Measurements from ENCODE around the gene MRPL54. TPM values are rescaled to one million over a fixed set of nuclear protein-coding genes. Genes with fewer than 3 reads are reported as not detected.

Gene MRPL54
- polyA plus RNA-seq, 4 donors, result 25.2 to 41.8 (median 31.3) TPM

DNA sequence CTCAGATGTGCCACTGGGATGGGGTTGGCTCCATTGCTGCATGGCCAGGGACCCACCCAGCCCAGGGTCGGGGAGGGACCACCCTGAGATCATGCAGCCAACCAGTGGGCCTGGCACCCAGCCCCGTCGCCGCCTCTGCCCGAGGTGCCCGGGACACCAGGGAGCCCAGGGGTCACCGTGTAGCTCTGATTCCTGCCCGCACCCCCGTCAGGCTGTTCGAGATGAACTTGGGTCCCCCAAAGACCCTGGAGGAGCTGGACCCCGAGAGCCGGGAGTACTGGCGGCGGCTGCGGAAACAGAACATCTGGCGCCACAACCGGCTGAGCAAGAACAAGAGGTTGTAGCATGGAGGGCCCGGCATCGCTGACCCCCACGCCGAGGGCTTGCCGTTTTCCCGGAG lies 4.6 kb downstream of the MRPL54 start:
- DNase-seq (ENCODE audit: low read depth in 4 of 4, low spot score in 3 of 4), result no peak

DNA sequence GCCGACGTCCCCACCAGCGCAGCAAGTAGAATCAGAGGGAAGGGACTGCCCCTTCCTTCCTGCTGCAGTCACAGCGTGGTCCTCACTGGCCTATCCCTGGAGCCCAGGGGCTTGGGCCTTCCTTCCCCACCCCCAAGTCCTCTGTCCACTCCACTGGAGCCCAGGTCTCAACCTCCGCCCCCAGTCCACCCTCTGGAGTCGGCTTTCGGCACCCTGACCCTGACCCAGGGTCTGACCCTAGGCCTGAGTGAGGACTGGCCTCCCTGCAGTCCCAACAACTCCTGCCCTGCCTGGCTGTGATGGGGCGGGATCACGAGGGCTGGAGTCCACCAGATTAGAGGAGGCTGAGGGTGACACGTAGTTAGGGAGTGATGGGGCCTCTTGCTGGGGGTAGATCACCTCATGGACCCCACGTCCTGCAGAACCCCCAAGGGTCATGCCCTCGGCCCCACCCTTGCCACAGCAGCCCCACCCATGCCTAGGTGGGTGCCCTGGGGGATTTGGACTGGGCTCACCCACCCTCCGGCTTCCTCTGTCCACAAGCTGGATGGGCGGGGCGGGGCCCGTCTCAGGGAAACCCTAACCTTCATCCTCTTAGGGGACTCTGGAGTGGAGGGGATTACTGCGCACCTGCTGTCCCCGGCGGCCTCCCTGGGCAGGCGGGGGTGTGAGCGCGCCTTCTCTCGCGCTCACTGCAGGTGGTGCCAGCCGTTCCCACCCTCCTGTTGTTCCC lies 5.7 kb downstream of the MRPL54 start:
- no peak for DNase-seq (ENCODE audit: low read depth in 4 of 4, low spot score in 3 of 4)

DNA sequence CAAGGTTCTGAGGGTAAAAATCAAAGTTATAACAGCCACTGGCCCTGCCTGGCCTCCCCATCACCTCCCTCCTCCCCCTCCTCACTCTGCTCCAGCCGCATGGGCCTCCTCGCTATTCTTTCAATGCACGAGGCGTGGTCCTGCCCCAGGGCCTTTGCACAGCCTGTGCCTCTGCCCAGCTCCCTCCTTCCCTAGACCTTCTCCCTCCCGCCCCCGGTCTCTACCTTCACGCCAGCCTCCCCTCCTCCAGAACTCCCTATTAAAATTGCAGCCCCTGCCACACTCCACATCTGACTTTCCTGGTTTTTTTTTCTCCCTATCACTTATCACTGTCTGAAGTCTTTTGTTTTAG lies 6.2 kb downstream of the MRPL54 start:
- DNase-seq (ENCODE audit: low read depth in 4 of 4, low spot score in 3 of 4), result no peak

DNA sequence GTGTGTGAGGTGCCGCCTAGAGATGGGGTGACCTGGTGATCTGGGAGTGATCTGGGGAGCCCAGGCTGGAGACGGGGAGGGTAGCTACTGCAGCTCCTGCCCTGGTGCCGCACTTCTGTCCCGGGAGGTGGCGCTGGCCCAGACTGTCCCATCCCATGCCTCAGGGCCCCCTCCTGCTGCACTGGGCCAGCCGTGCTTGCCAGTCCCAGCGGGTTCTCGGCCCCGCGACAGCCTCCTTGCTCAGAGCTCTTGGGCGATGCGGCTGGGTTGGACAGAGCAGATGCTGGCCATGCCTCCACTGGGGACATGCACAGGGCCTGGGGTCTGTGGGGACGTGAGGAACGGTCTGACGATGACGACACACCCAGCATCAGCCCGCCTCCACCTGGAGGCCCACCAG lies 7.0 kb downstream of the MRPL54 start:
- DNase-seq (ENCODE audit: low read depth in 4 of 4, low spot score in 3 of 4), result no peak

DNA sequence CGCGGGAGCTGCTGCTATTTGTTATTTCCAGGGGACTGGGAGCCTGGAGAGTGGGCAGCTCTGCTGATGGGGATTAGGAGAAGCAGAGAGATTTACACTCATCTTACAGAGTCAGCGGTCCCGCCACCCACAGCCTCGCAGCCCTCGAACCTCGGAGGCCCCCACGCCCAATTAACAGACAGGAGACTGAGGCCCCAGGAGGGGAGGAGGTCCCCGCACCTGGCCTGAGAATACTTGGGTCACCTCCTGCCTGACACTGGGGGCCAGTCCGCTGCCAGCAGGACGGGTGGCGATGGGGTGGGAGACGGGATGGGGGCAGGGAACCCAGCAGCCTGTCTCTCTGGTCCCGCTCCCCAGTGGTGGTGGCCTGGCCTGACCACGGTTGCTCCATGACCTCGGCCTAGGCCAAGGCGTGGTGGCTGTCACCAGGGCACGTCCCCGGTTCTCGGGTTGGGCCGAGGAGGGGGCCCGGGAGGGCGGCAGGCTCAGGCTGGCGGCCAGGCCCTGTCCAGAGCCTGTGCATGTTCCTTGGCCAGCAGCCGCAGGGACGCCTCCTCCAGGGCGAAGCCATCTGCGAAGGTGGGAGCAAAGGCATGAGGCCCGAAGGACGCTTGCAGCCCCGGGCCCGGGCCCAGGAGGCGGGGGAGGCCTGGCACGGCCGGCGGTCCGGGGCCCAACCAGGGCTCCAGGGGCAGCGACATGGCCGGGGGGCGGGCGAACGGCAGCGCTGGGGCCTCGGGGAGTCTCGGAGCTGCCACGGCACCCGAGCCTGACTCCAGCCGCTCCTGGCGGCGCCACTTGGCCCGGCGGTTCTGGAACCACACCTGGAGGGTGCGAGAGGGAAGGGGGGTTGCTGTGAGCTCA lies 7.9 kb downstream of the MRPL54 start:
- DNase-seq (ENCODE audit: low read depth in 4 of 4, low spot score in 3 of 4), result no peak

DNA sequence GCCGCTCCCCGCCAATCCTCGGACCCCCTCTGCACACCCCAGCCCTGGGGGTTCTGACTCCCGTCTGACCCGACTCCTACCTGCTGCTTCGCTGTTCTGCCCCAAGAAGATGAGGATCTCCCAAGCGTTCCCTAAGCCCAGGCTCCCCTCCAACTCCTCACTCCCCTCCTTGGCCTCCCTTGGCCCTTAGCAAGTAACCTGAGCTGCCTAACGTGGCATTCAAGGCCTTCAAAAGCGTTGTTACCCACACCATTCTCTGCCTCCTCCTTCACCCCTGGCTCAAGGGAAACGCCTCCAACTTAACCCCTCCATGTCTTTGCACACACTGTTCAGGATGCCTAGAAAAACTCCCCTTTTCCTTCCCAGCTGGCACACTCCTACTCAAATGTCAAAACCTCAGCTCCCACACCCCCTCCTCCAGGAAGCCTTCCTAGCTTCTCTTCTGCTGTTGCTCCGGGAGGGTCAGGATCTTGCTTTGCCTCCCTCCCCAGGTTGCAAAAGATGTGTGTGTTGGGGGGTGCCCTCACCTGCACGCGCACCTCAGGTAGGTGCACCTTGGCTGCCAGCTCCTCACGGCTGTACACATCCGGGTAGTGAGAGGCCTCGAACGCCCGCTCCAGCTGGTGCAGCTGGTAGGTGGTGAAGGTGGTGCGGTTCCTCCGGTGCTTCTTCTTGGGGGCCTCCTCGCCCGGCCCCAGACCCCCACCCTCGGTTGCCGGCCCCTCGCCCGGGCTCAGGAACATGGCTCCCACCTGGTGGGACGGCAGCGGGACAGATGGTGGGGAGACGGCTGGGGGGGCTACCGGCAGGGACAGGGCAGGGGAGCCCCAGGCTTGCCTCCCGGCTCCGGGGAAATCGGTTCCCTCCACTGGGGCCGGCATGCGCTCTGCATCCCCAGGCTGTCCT lies 8.8 kb downstream of the MRPL54 start:
- no peak for DNase-seq (ENCODE audit: low read depth in 4 of 4, low spot score in 3 of 4)

DNA sequence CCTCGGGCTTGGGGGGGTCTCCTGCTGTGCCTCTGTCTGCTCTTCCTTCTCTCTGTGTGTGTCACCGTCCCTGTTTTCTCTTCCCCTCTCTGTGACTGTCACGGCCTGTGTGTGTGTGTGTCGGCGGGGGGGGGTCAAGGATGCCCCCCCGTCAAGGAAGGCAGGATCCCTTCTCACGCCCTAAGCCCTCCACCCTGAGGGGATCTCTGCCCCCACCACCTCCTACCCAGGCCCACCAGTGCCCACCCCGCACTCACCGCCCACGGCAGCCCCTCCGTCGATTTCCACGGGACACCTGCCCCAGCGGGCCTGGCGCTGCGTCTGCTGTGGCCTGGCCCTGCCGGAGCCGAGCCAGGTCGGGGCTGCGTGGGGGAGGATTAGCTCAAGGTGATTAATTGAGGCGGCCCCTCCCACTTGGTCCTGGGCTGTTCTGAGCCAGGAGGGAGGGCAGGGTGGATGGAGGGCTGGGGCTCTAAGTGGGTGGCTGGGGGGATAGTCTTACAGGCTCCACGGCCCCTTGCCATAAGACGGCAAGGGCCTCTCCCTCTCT lies 9.5 kb downstream of the MRPL54 start, which contains the start of gene RAX2:
TSS of gene RAX2 (minus strand) at position 323 of the 550 bp plus-strand sequence. CDS start 486 bp downstream, outside the sequence.
- no peak for DNase-seq (ENCODE audit: low read depth in 4 of 4, low spot score in 3 of 4)

DNA sequence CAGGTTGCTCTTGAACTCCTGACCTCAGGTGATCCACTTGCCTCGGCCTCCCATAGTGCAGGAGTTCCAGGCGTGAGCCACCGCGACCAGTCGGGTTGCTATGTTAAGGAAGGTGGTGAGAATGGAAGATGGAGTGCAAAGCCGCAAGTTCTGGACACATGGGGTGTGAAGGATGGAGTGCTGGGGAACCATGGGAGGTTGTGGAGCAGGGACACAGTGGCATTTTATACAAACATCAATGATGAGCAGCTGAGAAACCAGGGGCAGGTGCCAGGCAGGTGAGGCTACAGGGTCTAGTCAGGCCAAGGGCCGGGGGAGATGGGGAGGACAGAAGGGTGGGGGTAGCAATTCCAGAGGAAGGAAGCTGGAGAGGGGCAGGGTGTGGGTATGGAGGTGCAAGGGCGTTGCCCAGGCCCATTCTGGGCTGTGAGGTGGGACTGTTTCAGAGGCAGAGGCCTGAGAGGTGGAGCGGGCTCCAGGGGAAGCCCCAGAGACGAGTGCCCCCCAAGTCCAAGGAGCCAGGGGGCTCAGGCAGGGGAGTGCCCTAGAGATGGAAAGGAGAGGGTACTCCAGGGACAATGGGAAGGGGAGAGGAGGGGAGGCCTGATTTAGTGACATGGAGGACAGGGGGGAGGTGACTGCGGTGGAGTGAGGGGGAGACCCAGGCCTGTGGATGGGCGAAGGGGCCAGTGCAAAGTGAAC lies 11.5 kb downstream of the MRPL54 start:
- no peak for DNase-seq (ENCODE audit: low read depth in 4 of 4, low spot score in 3 of 4)

DNA sequence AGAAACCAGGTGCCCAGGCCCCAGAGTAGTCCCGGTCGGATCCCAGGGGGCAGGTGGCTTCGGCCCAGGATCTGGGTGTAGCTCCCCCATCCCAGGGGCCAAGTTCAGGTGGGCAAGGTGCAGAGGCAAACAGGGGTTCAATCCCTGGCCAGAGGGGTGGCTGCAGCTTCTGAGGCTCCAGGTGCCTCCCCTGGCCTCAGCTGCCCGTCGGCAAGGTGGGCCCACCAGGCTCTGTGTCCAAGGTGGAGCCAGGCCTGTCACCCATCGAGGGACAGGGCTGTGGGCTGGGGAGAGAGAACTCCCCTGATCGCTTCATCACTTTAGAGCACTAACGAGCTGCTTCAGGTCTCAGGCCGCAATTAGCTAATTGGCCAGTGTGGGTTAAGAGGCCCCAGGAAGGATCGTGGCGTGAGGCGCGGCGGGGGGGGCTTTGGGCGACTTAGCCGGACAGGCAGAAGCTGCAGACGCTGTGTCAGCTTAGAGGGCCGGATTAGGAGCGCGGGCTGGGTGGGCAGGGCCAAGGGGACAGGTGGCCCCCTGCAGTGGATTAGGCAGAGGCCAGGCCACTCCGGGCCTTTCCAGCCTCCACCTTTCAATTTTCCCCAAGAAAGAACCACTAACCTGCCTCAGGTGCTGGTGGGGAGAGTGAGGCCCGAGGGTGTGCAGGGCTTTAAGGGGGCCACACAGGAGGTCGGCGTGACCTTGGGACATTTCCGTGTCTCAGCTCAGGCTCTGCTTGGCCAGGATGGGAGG lies 12.3 kb downstream of the MRPL54 start:
- DNase-seq (ENCODE audit: low read depth in 4 of 4, low spot score in 3 of 4), result no peak

DNA sequence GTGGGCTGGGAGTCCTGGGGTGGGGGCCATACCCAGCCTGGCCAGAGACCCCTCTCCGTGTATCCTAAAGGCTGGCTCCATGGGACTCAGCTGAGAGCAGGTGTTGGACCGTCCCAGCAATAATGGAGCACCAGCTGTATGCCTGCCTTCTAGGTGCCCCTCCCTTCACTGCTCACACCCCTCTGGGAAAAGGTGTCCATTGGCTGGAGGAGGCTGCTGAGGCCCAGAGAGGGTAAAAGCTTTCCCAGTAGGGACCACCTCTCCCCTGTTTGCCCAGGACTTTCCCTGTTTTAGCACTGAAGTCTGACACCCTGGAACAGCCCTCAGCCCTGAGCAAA lies 12.9 kb downstream of the MRPL54 start:
- no peak for DNase-seq (ENCODE audit: low read depth in 4 of 4, low spot score in 3 of 4)

DNA sequence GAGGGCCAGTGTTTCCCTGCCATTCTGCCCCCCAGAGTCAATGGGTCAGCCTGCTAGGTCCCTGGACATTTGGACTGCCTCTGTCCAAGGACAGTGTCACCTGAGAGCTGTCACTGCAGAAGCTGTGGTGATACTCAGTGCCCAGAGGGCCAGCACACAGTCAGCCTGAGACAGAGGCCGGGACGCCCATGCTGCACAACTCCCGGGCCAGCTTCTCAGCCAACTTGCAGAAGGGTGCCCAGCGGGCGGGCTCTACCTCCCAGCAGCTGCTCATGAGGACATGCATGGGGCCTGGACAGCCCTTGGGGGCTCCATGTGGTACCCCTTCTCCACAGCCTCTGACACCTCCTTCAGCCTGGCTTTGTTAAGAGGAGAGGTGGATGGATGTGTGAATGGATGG lies 13.3 kb downstream of the MRPL54 start:
- no peak for DNase-seq (ENCODE audit: low read depth in 4 of 4, low spot score in 3 of 4)

DNA sequence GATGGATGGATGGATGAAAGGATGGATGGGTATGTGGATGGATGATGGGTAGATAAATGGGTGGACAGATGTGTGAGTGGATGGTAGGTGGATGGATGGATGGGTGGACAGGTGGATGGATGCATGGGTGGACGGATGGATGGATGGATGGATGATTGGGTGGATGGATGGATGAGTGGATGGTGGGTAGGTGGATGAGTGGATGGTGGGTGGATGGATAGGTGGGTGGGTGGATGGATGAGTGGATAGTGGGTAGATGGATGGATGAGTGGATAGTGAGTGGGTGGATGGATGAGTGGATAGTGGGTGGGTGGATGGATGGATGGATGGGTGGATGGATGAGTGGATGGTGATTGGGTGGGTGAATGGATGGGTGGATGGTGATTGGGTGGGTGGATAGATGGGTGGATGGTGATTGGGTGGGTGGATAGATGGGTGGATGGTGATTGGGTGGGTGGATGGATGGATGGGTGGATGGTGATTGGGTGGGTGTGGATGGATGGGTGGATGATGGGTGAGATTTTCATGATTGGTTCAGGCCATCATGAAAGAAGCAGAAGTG lies 14.1 kb downstream of the MRPL54 start:
- no peak for DNase-seq (ENCODE audit: low read depth in 4 of 4, low spot score in 3 of 4)

DNA sequence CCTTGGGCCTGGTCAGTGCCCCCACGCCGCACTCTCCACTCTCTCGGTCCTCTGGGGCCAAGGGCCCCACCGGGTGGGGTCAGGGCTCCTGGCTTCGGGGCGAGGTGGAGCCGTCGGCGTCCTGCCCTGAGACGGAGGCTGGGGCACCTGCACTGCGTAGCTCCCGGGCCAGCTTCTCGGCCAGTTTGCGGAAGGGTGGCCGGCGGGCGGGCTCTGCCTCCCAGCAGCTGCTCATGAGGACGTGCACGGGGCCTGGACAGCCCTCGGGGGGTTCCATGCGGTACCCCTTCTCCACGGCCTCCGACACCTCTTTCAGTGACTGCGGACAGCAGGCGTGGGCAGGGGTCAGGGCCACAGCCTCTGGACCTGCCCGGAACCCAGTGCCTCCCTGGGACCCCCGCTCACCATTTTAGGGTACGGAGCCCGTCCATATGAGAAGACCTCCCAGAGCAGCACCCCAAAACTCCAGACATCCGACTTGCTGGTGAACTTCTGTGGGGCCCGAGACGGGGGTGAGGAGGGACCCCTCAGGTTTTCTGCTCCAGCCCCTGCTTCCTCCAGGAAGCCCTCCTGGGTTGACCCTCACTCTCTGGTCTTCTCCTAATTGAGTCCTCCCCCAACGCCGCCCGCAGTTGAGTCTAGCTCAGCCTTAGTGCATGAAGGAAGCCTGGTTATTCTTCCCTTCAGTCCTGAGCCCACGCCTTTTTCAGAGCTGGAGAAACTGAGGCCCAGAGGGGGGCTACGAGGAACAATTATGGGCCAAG lies 15.8 kb downstream of the MRPL54 start:
- DNase-seq (ENCODE audit: low read depth in 4 of 4, low spot score in 3 of 4), result no peak

DNA sequence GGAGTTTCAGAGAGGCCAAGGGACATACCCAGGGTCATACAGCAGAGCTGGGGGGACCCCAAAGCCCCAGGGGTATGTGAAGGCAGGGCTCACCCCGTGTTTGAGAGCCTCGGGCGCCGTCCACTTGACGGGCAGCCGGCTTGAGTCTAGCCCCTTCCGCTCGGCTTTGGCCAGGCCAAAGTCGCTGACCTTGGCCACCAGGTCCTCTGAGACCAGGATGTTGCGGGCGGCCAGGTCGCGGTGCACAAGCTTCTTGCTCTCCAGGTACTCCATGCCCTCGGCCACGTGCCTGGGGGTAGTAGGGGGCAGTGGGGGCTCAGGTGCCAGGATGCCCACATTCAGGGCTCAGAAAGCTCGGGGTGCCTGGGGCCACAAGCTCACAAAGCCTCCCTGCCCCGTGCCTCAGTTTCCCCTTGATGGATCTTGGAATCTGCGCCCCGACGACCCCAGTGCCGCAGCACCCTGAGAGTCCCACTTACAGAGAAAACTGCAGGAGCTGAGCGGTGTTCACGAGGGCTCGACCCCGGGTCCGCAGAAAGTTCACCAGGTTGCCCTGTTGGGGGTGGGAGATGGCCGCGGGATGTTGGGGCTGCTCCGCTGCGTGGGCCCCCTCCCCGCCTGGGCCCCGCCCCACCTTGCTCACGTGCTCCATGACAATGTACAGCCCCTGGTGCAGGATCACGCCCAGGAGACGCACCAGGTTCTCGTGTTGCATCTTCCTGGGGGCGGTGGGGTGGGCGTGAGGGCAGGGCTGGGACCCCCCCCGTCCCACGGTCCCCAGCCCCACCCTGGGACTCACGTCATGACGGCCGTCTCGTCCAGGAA lies 16.6 kb downstream of the MRPL54 start:
- no peak for DNase-seq (ENCODE audit: low read depth in 4 of 4, low spot score in 3 of 4)

DNA sequence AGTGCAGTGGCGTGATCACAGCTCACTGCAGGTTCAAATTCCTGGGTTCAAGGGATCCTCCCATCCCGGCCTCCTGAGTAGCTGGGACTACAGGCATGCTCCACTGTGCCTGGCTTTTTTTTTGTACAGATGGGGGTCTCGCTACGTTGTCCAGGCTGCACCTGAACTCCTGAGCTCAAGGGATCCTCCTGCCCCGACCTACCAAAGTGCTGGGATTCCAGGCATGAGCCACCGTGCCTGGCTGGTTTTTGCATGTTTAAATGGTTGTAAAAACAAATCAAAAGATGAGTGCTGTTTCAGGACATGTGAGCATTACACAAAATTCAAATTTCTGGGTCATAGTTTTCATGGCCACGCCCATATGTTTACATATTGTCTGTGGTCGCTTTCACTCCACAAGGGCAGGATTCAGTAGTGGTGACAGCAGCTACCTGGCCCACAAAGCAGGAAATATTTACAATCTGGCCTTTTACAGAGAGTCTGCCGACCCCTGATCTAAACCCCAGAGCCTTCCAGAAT lies 18.4 kb downstream of the MRPL54 start:
- no peak for DNase-seq (ENCODE audit: low read depth in 4 of 4, low spot score in 3 of 4)

DNA sequence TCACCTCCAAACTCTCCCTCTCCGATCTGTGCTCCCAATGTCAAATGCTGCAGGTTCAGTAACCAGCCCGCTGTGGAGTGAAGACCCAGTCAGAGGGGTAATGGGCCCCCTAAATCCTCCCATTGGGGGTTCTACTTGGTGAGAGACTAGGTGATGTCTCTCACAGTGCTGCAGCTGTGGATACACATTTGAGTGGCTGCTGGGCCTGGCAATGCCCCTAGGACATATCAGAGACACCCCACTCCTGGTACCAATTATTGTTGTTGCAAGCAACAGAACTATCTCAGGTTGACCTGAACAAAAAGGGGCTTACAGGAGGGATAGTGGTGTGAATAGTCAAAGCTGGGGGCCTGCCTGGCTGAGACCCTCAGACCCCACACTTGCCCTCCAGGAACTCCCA lies 19.1 kb downstream of the MRPL54 start:
- DNase-seq (ENCODE audit: low read depth in 4 of 4, low spot score in 3 of 4), result no peak

DNA sequence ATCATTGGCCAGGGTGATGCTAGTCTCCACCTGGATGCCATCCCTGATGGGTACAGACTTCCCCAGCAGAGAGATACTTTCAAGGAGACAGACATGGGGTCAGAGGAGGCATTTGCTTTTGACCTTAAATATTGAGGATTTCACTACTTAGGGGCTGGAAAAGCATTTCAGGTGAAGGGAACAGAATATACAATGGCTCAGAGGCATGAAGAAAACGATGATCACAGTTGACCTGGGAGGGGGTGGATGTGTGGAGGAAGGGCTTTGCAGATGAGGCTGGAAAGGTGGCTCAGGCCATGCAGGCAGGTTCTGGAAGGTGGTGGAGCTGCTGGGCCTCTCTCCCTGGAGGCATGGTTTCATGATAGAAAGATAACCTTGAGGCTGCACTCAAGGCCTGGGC lies 19.8 kb downstream of the MRPL54 start:
- no peak for DNase-seq (ENCODE audit: low read depth in 4 of 4, low spot score in 3 of 4)

Measured in left renal pelvis (tissue), 4 donors.